Measurements from ENCODE around the gene PARN. TPM values are rescaled to one million over a fixed set of nuclear protein-coding genes. Genes with fewer than 3 reads are reported as not detected.

Gene PARN
- total and polyA plus RNA-seq, 2 of the 4 experiments (the other 2 are of a cell fraction): 24.6 to 25.1 TPM

GRCh38 chr16:14500791-14501190 lies 129.3 kb downstream of the PARN start:
- H2AK5ac ChIP-seq (ENCODE audit: low read depth, low read length): peak overlapping the region; percentile 62; the same call in 1 of the 2 replicates
- no peak; the same call in 1 of the 2 replicates for ATAC-seq (ENCODE audit: low read depth)
- H3K27ac ChIP-seq (ENCODE audit: insufficient read depth, low read length): peak overlapping the region; percentile 80; the same call in 1 of the 2 replicates
- peak overlapping the region; percentile 77 for H3K4ac ChIP-seq (ENCODE audit: low read depth, low read length)
- no peaks in the 10 kb centered on the region for H3K27me3 ChIP-seq (ENCODE audit: control insufficient read depth, insufficient read depth, low read length)
- H4K91ac ChIP-seq (ENCODE audit: insufficient read depth, low read depth, low read length): peak overlapping the region; percentile 36
- TF ChIP-seq RFX5 (IDR thresholded peaks at IDR 0.05; ENCODE audit: low read depth, low read length): no peak
- TF ChIP-seq RAD21 (IDR thresholded peaks at IDR 0.05; ENCODE audit: low read length): no peak
- TF ChIP-seq CHD1 (IDR thresholded peaks at IDR 0.05; ENCODE audit: low read depth, low read length): no peak
- no peak for TF ChIP-seq MXI1 (IDR thresholded peaks at IDR 0.05; ENCODE audit: borderline replicate concordance, low read depth, low read length)
- no peak for TF ChIP-seq ELK1 (IDR thresholded peaks at IDR 0.05; ENCODE audit: borderline replicate concordance, low read depth, low read length)
- DNase-seq: peak; percentile 60
- no TSS peak for BruUV-seq (replicated peaks)
- WGBS, 2 experiments (ENCODE audit: extremely low coverage in 2 of 2, insufficient read length in 1 of 2): no CpG with 5 or more reads among the region's 2 CpGs
- H3K18ac ChIP-seq (ENCODE audit: low read depth, low read length): peak overlapping the region; percentile 34; the same call in 1 of the 2 replicates
- H3K4me1 ChIP-seq (ENCODE audit: control insufficient read depth, insufficient read depth, low read length): peaks cover 23% of the 10 kb centered on the region
- H3K4me2 ChIP-seq (ENCODE audit: low read depth, low read length): peak overlapping the region; percentile 30; the same call in 1 of the 2 replicates
- peak overlapping the region; percentile 23; the same call in 1 of the 3 replicates for H2BK15ac ChIP-seq (ENCODE audit: low read depth, low read length)
- peaks cover 9 to 30% of the 10 kb centered on the region in 2 experiments; a peak in 3 of 4 replicates for H3K79me1 ChIP-seq (ENCODE audit: low read depth in 1 of 2, low read length in 2 of 2)
- intact Hi-C loops (cut with micrococcal nuclease): loop anchor here (1.0 kb wide), 1 partner anchor 13 kb away; no protein-coding TSS in a partner anchor
- no peak overlapping the region for H3K9ac ChIP-seq (ENCODE audit: low read depth, low read length)
- POLR2A ChIA-PET (ENCODE audit: unreplicated experiment): interaction anchor here (1.0 kb wide), 1 partner anchor 14 kb away, joined by 5 read pairs; no protein-coding TSS in a partner anchor
- H4K20me1 ChIP-seq (ENCODE audit: insufficient read depth, low read length): no peaks in the 10 kb centered on the region; the same call in 1 of the 2 replicates
- no peak overlapping the region for H2AK9ac ChIP-seq (replicated peaks; ENCODE audit: low read depth, low read length, poor library complexity)
- no peaks in the 10 kb centered on the region for H3K9me3 ChIP-seq (ENCODE audit: control insufficient read depth, insufficient read depth, low read length)
- H2BK20ac ChIP-seq (ENCODE audit: low read depth, low read length): peak overlapping the region; percentile 66; the same call in 1 of the 2 replicates
- CTCF ChIA-PET: interaction anchor here (0.5 to 1.6 kb wide), 3 partner anchors 10 to 217 kb away, joined by 3 to 6 read pairs (median 3); no protein-coding TSS in a partner anchor
- H3K14ac ChIP-seq (replicated peaks; ENCODE audit: low read depth, low read length): no peak overlapping the region; the same call in 1 of the 2 replicates
- H3K4me3 ChIP-seq (ENCODE audit: insufficient read depth, low read depth, low read length): no peak overlapping the region
- no peak overlapping the region for H3K56ac ChIP-seq (ENCODE audit: extremely low read depth, insufficient read depth, low read length)
- H2BK5ac ChIP-seq (ENCODE audit: low read depth, low read length, poor library complexity, severe bottlenecking): peak overlapping the region; percentile 4
- peak overlapping the region; percentile 58; the same call in 1 of the 2 replicates for H4K5ac ChIP-seq (ENCODE audit: low read depth, low read length)
- in situ Hi-C loops (cut with MboI; ENCODE audit: low sequenced_read_pairs): no loop called here
- H2BK120ac ChIP-seq (ENCODE audit: low read depth, low read length): peak overlapping the region; percentile 53
- no peak overlapping the region for H3K23ac ChIP-seq (ENCODE audit: low read depth, low read length)
- H3K9me1 ChIP-seq (ENCODE audit: insufficient read depth, low read length): peaks cover 20% of the 10 kb centered on the region
- no peaks in the 10 kb centered on the region for H3K36me3 ChIP-seq (ENCODE audit: control insufficient read depth, insufficient read depth, low read length)
- dilution Hi-C loops (cut with HindIII; ENCODE audit: low sequenced_read_pairs, unreplicated experiment): no loop called here
- no peak overlapping the region for H2AFZ ChIP-seq (replicated peaks; ENCODE audit: low read length, poor library complexity)
- peak overlapping the region in 1 of 2 experiments; percentile 66; a peak in 2 of 4 replicates for H4K8ac ChIP-seq (ENCODE audit: low read depth in 2 of 2, low read length in 2 of 2)
